GM23248 (cell line): Measurements from ENCODE around the gene MAP3K14. TPM values are rescaled to one million over a fixed set of nuclear protein-coding genes. Genes with fewer than 3 reads are reported as not detected.
A peak's percentile ranks its signal among the peaks of the same experiment; 100 is the strongest.

Experiments
- DNase-seq: peaks from one replicate; pipeline ENCODE4 v3.0.0-alpha.2; 2015
- H2AFZ ChIP-seq: fragments of 200-600 bp; sonication (generic); 2 replicates; pipeline ENCODE4 v1.6.1; 2016; ENCODE audit warnings: antibody characterized with exemption
- H3F3A ChIP-seq: fragments of 200-600 bp; sonication (generic); 2 replicates; pipeline ENCODE4 v1.6.1; 2016; ENCODE audit warnings: mild to moderate bottlenecking, antibody characterized with exemption, mixed run types; ENCODE audit not compliant: insufficient read depth
- H3K27ac ChIP-seq: fragments of 200-600 bp; sonication (generic); 2 replicates; pipeline ENCODE4 v1.5.1; 2016; ENCODE audit warnings: mild to moderate bottlenecking
- H3K27me3 ChIP-seq: fragments of 200-600 bp; sonication (generic); replicated peaks from 2 replicates; pipeline ENCODE4 v1.6.1; 2016; ENCODE audit warnings: mild to moderate bottlenecking; ENCODE audit not compliant: insufficient read depth
- H3K36me3 ChIP-seq: fragments of 200-600 bp; sonication (generic); 2 replicates; pipeline ENCODE4 v1.6.1; 2016; ENCODE audit warnings: low read depth, mild to moderate bottlenecking
- H3K4me1 ChIP-seq: fragments of 200-600 bp; sonication (generic); 2 replicates; pipeline ENCODE4 v1.6.1; 2016; ENCODE audit warnings: mild to moderate bottlenecking; ENCODE audit not compliant: insufficient read depth
- H3K4me2 ChIP-seq: fragments of 200-600 bp; sonication (generic); one replicate; pipeline ENCODE4 v1.6.1; 2016; ENCODE audit warnings: mild to moderate bottlenecking; ENCODE audit not compliant: unreplicated experiment
- H3K4me3 ChIP-seq: fragments of 200-600 bp; sonication (generic); 2 replicates; pipeline ENCODE4 v1.5.1; 2016; ENCODE audit warnings: mild to moderate bottlenecking
- H3K79me2 ChIP-seq: fragments of 200-600 bp; sonication (generic); 2 replicates; pipeline ENCODE4 v1.6.1; 2016; ENCODE audit warnings: mild to moderate bottlenecking; ENCODE audit not compliant: insufficient read depth
- H3K9ac ChIP-seq: fragments of 200-600 bp; sonication (generic); 2 replicates; pipeline ENCODE4 v1.6.1; 2016; ENCODE audit warnings: mild to moderate bottlenecking
- H3K9me2 ChIP-seq: fragments of 200-600 bp; sonication (generic); 2 replicates; pipeline ENCODE4 v1.6.1; 2016; ENCODE audit warnings: mixed run types, mild to moderate bottlenecking, moderate library complexity; ENCODE audit not compliant: insufficient read depth
- H3K9me3 ChIP-seq: fragments of 200-600 bp; sonication (generic); one replicate; pipeline ENCODE4 v1.6.1; 2017; ENCODE audit warnings: low read depth
- H4K20me1 ChIP-seq: fragments of 200-600 bp; sonication (generic); 2 replicates; pipeline ENCODE4 v1.6.0; 2016; ENCODE audit not compliant: insufficient read depth
- EZH2 ChIP-seq: fragments of 200-600 bp; sonication (generic); IDR thresholded peaks from 2 replicates; pipeline ENCODE4 v1.6.1; 2018; ENCODE audit warnings: antibody characterized with exemption, mild to moderate bottlenecking; ENCODE audit not compliant: insufficient read depth, poor library complexity, severe bottlenecking
- EZH2phosphoT487 ChIP-seq: fragments of 200-600 bp; sonication (generic); IDR thresholded peaks from 2 replicates; pipeline ENCODE4 v1.6.1; 2018; ENCODE audit warnings: antibody characterized with exemption, moderate library complexity, mild to moderate bottlenecking, low read depth; ENCODE audit not compliant: insufficient read depth
- WGBS, 2 experiments: methylation state at CpG; one replicate each; pipeline ENCODE4 v1.1.6; 2015 to 2017; ENCODE audit warnings: low lambda C conversion rate in 2 of 2, low coverage in 1 of 2; ENCODE audit errors: missing lambda C conversion rate in 2 of 2; 5-methylcytosine and 5-hydroxymethylcytosine counted together
- in situ Hi-C: fragments of 300-500 bp; cut with MboI; formaldehyde crosslinking; loops from 2 replicates; pipeline ENCODE4 v1.15.0; 2020
- polyA plus RNA-seq: library from polyadenylated mRNA; unstranded; fragments of >200 nt; fragmentation: Nextera tagmentation; extraction: Ambion mirVana; gene quantifications from 2 replicates; pipeline ENCODE4 v1.2.1, GENCODE V29; 2016
- total RNA-seq: library from RNA; depleted of rRNA; stranded (reverse); fragments of >200 nt; shearing (Covaris generic); gene quantifications from 2 replicates; pipeline ENCODE4 v1.2.3, GENCODE V29; 2014

MAP3K14 gene
- total and polyA plus RNA-seq, 2 experiments from 2014 or later, result 3.4 to 4.2 TPM

- Histone ChIP-seq H3K27me3 (no peaks in the 10 kb centered on the region), H3K27ac (no peak overlapping the region)
- 95 to 98% methylated on average over 2 of the region's 2 CpGs for WGBS, 2 experiments
Measured at GRCh38 chr17:45351831-45352230, 35.0 kb upstream of the MAP3K14 start.

GRCh38 chr17:45347444-45347843, 30.6 kb upstream of the MAP3K14 start:
- in situ Hi-C loops, result no loop called here
- H3K9ac ChIP-seq, result no peak overlapping the region
- no peaks in the 10 kb centered on the region for H3K9me2 ChIP-seq
- TF ChIP-seq EZH2phosphoT487, result no peak
- no peak for TF ChIP-seq EZH2
- no peak for DNase-seq
- no peak overlapping the region for H3K4me2 ChIP-seq
- H2AFZ ChIP-seq, result no peak overlapping the region
- no peak overlapping the region for H3K27ac ChIP-seq
- H3K9me3 ChIP-seq, result no peaks in the 10 kb centered on the region
- peaks cover 28% of the 10 kb centered on the region for H3F3A ChIP-seq
- no peak overlapping the region for H3K4me3 ChIP-seq
- no peaks in the 10 kb centered on the region for H4K20me1 ChIP-seq
- WGBS, 2 experiments, result 86 to 95% methylated on average over 4 to 6 of the region's 6 CpGs
- H3K79me2 ChIP-seq, result no peaks in the 10 kb centered on the region
- peaks cover 26% of the 10 kb centered on the region for H3K4me1 ChIP-seq
- H3K27me3 ChIP-seq, result no peaks in the 10 kb centered on the region
- no peaks in the 10 kb centered on the region for H3K36me3 ChIP-seq

More at GRCh38 chr17:45351831-45352230, 35.0 kb upstream of the MAP3K14 start:
- Histone ChIP-seq H2AFZ (no peak overlapping the region), H3K9ac (no peak overlapping the region), H3K4me3 (no peak overlapping the region), H3K36me3 (no peaks in the 10 kb centered on the region), H3F3A (peaks cover 4% of the 10 kb centered on the region), H3K79me2 (no peaks in the 10 kb centered on the region), H3K9me2 (no peaks in the 10 kb centered on the region), H4K20me1 (no peaks in the 10 kb centered on the region), H3K9me3 (no peaks in the 10 kb centered on the region), H3K4me1 (peaks cover 4% of the 10 kb centered on the region), H3K4me2 (no peak overlapping the region)
- in situ Hi-C loops, result no loop called here
- no peak for DNase-seq
- TF ChIP-seq EZH2 (no peak), EZH2phosphoT487 (no peak)

DNA sequence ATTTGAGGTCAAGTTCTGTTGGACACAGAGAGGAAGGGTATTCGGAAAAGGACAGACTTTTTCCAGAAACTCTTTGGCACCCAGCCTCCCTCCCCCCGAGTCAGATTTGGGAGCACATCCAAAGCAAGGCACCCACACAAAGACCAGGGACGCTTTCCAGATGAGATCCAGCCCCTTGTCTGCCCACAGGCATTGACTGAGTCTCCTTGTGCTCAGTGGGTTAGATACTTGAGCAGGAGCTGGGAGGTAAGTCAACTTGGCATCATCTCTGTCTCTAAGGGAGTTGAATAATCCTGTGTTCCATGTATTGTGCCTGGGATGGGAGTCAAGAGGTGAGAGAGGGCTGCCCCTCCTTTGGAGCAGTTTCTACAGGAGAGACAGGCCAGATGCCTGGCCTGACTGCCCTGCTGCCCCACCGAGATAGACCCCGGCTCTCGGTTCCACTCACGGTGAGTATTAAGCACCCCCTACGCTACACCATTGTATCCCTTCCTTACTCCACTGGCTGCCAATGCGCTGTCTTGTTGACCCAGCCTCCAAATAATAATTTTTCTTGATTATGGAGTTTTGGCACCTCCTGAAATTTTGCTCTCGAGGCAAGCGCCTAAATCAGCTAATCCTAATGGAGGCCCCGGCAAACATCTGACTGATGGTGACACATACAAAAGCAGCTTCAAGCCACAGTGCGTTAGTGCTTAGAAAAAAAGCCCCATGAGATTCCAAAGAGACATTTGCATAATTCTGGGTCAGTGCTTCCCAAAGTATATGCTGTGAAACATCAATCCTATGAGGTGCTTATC, 29.6 kb upstream of the MAP3K14 start:
- peak overlapping the region; percentile 58 for H3K27ac ChIP-seq
- no peaks in the 10 kb centered on the region for H3K36me3 ChIP-seq
- H3K4me3 ChIP-seq, result no peak overlapping the region
- no peaks in the 10 kb centered on the region for H3K27me3 ChIP-seq
- no peaks in the 10 kb centered on the region for H4K20me1 ChIP-seq
- peaks cover 36% of the 10 kb centered on the region for H3F3A ChIP-seq
- H3K79me2 ChIP-seq, result no peaks in the 10 kb centered on the region
- H3K9me3 ChIP-seq, result no peaks in the 10 kb centered on the region
- peak overlapping the region; percentile 55 for H2AFZ ChIP-seq
- H3K9me2 ChIP-seq, result no peaks in the 10 kb centered on the region
- TF ChIP-seq EZH2 (no peak), EZH2phosphoT487 (no peak)
- WGBS, 2 experiments, result 47 to 51% methylated on average over 13 of the region's 13 CpGs
- in situ Hi-C loops, result no loop called here
- DNase-seq, result peak; percentile 58
- H3K9ac ChIP-seq, result peak overlapping the region; percentile 22; the same call in 1 of the 2 replicates
- peak overlapping the region; percentile 53 for H3K4me2 ChIP-seq
- peaks cover 34% of the 10 kb centered on the region for H3K4me1 ChIP-seq

- Histone ChIP-seq H3K9me2 (no peaks in the 10 kb centered on the region), H3F3A (peaks cover 43% of the 10 kb centered on the region), H4K20me1 (no peaks in the 10 kb centered on the region), H3K27me3 (no peaks in the 10 kb centered on the region), H3K4me1 (peaks cover 41% of the 10 kb centered on the region), H3K4me2 (peak overlapping the region; percentile 53), H3K9me3 (no peaks in the 10 kb centered on the region), H2AFZ (peak overlapping the region; percentile 55), H3K4me3 (no peak overlapping the region), H3K36me3 (no peaks in the 10 kb centered on the region), H3K79me2 (no peaks in the 10 kb centered on the region), H3K27ac (peak overlapping the region; percentile 58), H3K9ac (peak overlapping the region; percentile 22; the same call in 1 of the 2 replicates)
- TF ChIP-seq EZH2phosphoT487 (peak; percentile 80; the same call in 1 of the 2 replicates), EZH2 (no peak)
- DNase-seq, result peak; percentile 74
- in situ Hi-C loops, result no loop called here
- WGBS, 2 experiments, result 1 to 2% methylated on average over 3 of the region's 3 CpGs
Measured at GRCh38 chr17:45345554-45346215, 28.9 kb upstream of the MAP3K14 start.
